GM03348 (cell line): ENCODE measurements around the gene HMGXB3.

ENCODE experiments used
- DNase-seq: peaks from one replicate; pipeline ENCODE4 v3.0.0; 2012; ENCODE audit warnings: low spot score

Gene HMGXB3, protein sequence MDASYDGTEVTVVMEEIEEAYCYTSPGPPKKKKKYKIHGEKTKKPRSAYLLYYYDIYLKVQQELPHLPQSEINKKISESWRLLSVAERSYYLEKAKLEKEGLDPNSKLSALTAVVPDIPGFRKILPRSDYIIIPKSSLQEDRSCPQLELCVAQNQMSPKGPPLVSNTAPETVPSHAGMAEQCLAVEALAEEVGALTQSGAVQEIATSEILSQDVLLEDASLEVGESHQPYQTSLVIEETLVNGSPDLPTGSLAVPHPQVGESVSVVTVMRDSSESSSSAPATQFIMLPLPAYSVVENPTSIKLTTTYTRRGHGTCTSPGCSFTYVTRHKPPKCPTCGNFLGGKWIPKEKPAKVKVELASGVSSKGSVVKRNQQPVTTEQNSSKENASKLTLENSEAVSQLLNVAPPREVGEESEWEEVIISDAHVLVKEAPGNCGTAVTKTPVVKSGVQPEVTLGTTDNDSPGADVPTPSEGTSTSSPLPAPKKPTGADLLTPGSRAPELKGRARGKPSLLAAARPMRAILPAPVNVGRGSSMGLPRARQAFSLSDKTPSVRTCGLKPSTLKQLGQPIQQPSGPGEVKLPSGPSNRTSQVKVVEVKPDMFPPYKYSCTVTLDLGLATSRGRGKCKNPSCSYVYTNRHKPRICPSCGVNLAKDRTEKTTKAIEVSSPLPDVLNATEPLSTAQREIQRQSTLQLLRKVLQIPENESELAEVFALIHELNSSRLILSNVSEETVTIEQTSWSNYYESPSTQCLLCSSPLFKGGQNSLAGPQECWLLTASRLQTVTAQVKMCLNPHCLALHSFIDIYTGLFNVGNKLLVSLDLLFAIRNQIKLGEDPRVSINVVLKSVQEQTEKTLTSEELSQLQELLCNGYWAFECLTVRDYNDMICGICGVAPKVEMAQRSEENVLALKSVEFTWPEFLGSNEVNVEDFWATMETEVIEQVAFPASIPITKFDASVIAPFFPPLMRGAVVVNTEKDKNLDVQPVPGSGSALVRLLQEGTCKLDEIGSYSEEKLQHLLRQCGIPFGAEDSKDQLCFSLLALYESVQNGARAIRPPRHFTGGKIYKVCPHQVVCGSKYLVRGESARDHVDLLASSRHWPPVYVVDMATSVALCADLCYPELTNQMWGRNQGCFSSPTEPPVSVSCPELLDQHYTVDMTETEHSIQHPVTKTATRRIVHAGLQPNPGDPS (N-terminal part only)

DNA sequence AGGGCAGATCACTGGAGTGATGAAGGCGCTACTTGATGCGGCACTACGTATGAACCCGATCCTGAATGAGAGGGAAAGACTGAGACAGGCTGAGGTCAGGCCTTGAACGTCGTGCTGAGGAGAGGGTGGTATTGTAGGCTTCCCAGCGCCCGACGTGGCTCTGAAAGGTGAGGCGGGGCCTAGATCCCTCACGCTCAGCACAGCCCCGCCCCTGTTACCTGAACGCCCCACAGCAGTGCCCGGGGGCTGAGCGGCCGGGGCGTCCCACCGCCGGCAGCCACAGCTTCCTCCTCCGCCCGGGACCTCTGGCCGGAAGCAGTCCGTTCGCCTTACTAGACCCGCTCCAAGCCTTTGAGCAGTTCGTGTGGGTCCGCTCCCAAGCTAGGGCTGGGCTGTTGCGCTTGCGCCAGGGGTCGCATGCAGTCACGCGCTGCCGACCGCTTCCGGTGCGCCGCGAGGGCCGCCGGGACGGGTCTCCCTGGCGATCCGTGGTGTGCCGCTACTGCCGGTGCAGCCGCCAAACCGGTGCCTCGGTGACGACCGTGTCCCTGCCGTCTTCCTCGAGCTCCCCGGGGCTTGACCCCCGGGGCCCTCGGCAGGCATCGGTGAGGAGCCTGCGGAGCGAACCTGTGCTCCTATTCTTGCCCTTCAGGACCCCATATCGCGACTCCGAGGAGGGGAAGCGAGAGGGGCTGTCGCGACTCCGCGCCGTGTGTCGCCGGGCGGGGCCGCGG, at the start of gene HMGXB3, which contains the start of gene TIGD6:
Gene HMGXB3, plus strand, starts transcription at position 484 of the 734 bp plus-strand sequence. CDS start 4,114 bp downstream, outside the sequence.
Gene TIGD6, minus strand, starts transcription at position 399 of the 734 bp plus-strand sequence. CDS start 4,306 bp downstream, outside the sequence.
- peak; percentile 96 for DNase-seq

DNA sequence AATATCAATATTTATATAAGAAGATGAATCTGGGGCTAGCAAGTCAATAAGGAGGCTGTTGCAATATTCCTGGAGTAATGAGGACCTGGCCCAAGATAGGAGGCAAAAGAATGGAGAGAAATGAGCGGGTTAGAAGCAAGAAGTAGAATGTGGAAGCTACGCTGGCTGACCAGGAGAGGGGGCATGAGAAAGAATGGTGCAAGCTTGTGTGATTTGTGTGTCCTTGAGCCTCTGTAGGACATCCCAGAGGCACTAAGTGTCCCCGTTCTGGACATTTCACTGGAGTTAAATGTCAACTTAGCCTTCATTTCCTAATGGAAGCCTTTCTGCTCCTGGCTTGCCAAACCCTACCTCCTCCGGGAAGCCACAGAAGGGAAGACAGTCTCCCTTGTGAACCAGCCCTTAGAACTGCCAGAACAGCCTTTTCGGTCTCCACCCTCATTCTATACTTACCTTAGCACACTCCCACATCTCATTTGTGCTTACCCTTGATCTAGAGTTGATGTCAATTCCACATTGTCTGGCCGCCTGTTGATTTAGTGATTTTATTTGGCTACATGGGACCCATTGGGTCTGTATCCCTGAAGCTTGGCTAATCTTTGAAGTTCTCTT, 49.3 kb upstream of the HMGXB3 start:
- DNase-seq = no peak

DNA sequence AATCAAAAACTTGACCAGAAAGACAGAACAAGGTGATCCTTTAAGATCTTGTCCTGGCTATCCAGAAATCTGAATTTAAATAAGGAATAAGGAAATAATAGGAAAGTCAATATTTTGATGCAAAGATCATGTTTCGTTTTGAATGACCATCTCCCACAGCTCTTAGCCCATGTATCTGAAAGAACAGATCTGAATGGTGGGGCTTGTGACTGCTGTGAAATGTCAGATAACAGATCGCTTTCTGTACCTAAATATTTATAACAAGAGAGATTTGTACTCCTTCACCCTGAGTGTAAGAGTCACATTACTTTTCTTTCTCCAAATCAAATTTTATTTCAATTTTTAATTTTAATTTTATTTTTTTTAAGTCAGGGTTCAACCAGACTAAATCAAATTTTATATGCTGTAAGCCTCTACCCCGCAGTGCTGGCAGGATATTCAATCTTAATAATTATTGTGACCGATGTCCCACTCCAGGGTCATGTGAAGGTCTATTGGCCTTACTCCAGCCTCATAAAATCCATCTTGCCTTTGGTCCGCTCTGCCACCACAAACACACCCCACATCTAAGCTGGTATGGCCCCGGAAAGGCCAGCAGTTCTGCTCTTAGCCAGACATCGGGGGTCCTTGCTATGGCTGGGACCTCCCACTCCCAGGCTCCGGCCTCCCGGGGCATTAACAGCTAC, 47.0 kb upstream of the HMGXB3 start:
- no peak for DNase-seq

DNA sequence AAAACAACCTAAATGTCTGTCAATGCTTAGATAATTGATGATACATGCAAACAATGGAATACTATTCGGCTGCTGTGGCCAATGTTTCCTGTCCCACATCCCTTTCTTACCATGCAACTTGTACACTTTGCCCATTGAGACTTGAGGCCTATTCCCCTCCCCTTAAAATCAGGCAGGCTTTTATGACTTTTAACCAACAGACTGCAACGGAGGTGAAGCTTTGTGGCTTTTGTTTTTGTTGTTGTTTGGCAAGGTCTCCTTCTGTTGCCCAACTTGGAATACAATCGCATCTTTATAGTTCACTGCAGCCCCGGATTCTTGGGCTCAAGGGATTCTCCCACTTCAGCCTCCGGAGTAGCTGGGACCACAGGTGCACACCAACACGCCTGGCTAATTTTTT, 45.7 kb upstream of the HMGXB3 start:
- no peak for DNase-seq

DNA sequence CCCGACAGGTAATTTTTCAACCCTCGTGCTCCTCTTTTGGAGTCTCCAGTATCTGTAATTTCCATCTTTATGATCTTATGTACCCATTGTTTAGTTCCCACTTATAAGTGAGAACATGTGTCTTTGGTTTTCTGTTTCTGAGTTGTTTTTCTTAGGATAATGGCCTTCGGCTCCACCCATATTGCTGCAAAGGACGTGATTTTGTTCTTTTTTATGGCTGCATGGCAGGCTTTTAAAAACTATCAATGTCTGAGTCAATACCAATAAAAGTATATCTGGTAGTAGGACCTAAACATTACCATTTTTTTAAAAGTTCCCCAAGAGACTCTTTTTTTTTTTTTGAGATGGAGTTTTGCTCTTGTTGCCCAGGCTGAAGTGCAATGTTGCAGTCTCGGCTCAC, 43.9 kb upstream of the HMGXB3 start:
- DNase-seq = no peak

DNA sequence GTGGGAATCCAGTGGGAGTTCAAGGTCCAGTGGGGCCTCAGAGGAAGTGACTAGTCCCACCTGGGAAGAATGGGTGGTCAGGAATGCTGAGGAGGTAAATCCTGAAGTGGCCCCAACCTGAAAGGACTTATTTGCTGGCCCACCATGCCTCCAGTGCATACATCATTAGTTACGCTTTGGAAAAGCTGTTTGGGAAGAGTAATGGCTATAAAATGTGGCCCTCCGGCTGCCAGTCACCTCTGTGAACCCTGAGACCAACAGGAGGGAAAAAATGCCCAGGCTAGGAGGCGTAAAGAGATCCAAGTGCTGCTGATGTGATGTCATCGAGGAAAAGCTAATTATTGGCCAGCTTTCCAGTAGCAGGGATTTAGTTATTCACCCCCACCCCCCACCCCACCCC, 42.7 kb upstream of the HMGXB3 start:
- no peak for DNase-seq

DNA sequence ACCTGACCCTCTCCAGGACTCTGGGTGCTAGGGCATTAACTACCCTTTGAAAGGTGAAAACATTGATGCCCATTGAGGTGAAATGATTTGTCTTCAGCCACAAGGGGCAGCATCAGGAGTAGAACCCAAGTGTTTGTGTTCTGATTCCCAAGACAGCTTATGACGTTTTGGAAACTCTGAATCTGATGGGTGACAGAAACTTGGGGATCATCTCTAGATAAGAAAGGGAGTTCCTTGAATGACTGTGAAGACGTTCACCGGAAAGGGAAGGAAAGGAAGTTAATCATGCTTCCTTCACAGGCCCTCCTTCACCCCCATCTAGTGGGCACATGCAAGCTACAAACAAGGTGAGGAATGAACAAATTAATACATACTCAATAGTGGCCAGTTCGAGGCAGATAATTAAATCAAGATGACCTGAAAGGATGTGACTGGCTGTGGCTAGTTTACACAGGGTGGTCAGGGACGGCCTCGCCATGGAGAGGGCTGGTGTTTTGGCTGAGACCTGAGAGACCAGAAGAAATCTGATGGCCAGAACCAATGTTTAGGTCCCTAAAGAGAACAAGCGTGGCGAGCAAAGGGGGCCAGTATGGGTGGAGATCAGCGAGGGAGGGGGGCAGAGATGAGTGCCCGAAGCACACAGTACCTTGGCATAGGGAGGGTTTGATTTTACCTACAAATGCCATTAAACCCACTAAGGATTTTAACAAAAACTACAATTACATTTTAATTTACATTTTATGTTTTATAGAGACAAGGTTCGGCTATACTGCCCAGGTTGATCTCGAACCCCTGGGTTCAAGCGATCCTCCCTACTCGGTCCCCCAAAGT, 40.9 kb upstream of the HMGXB3 start:
- DNase-seq = peak; percentile 61

DNA sequence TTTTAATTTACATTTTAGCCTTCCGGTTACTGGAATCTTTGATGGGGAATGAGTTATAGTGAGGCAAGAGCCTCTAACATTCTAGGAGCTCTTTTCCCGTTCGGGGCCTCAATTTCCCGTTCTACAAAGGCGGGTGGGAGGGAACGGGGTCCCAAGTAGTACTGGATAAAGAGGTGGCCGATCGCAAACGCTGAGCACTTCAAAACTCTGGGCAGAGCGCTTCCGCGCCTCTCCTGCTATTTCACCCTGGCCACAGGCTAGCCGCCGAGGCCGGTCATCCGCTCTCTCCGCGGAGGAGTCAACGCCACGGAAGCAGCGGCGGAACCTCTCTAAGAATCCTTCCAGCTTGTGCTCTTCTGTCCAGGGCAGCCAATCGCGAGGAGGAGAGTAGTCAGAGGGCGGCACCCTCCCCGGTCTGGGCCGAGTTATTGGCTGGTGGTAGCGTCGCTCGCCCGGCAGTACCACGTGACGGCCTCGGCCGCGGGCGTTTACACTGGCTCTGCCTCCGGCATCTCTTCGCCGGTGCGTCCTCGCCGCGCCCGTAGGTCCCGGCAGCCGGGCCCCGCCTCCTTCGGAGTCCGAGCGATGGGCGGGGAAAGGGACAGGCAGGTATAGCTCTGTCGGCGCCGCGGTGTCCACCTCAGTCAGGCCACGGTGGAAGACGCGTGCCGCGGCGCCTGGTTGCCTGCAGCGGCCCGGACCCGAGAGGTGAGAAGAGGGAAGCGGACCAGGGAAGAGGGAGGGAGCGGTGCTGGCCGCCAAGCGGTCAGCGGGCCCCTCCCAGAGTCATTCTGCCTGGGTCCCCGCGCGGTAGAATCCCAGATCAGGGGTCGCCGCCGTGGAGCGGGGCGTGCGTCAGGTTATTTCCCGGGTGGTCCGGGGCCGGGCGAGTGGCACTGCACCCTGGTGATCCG, 40.0 kb upstream of the HMGXB3 start, which contains the start of gene SLC26A2:
Gene SLC26A2, plus strand, starts transcription at position 487 of the 914 bp plus-strand sequence. CDS start 16,895 bp downstream, outside the sequence.
- peak; percentile 99 for DNase-seq

DNA sequence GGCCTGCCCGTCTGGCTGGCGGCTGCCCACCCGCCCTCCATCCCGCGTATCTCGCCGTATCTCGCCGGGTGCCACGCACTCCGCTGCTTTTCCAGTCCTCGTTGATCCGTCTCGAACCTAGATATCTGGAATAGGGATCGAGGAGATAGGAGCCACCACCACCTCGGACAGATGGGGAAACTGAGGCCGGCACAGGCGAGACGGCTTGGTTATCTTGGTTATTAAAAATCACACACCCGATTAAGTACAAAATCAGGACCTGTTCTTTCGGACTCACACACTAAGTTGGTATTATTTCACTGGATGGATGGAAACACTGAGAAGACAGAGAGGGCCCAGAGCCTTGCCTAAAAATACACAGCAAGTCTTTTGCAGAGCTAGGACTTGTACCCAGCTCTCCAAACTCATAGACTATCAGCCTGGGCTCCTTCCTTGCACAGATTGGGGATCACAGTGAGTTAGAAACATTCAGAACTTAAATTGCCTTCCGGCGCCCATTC, 39.3 kb upstream of the HMGXB3 start:
- no peak for DNase-seq

DNA sequence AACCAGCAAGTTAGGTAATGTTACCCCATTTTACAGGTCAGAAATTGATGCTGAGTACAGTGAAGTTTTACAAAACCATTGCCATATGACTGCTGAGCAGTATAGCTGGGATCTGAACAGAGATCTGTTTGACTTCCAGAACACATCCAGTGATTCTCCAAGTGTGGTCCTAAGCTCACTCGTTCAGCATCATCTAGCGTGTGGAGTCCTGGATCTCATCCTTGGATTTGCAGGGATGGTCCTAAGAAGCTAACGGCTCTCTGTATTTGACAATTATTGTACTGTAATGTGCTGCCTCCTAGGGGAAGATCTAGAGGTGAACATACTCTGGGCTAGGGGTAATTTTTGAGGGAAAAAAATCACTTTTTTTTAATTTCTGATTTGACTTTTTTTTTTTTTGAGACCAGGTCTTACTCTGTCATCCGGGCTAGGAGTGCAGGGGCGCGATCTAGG, 38.6 kb upstream of the HMGXB3 start:
- peak; percentile 79 for DNase-seq

DNA sequence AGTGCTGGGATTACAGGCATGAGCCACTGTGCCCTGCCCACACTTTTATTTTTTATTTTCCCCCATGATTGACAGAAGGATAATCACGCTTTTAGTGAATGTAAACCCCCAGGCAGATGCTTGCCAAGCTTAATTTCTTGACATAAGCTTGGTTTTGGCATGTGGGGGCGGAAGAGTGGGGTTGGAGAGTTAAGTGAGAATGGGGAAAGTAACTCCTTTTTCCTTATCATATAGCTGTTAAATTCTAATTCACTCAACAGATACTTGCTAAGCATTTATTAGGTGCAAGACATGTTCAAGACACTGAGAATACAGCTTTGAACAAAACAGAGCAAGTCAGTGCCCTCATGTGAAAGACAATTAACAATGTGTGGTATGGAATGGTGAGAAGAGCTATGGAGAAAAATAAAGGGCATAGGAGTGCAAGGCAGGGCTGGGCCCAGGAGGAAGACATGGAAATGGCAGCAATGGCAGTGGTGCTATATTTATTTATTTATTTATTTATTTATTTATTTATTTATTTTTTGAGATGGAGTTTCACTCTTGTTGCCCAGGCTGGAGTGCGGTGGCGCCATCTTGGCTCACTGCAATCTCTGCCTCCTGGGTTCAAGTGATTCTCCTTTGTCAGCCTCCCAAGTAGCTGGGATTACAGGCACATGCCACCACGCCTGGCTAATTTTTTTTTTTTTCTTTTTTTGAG, 37.8 kb upstream of the HMGXB3 start:
- DNase-seq = no peak

DNA sequence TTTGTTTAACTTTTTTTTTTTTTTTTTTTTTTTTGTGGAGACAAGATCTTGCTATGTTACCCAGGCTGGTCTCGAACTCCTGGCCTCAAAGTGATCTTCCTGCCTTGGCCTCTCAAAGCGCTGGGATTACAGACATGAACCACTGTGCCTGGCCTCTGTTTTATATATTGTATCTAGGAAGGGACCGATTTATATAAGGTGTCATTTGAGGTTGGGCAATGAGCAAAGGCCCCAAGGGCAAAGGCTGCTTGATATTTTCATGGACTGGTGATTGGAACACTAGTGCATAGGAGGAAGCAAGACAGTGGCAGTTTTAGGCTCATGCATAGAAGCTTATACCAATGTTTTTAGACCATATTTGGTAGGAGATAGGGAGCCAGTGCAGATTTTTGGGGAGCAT, 36.8 kb upstream of the HMGXB3 start:
- no peak for DNase-seq

DNA sequence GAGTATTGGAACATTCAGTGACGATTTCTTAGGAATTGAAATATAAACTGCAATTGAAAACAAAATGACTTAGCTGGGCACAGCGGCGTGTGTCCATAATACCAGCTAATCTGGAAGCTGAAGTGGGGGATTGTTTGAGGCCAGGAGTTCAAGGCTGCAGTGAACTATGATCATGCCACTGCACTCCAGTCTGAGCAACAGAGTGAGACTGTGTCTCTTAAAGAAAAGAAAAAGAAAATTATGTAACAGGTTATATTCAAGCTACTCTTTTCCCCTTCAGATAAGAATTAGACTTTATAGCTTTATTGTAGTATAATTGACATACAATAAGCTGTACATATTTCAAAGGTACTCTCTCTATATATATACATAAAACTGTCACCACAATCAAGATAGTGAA, 33.6 kb upstream of the HMGXB3 start:
- no peak for DNase-seq

DNA sequence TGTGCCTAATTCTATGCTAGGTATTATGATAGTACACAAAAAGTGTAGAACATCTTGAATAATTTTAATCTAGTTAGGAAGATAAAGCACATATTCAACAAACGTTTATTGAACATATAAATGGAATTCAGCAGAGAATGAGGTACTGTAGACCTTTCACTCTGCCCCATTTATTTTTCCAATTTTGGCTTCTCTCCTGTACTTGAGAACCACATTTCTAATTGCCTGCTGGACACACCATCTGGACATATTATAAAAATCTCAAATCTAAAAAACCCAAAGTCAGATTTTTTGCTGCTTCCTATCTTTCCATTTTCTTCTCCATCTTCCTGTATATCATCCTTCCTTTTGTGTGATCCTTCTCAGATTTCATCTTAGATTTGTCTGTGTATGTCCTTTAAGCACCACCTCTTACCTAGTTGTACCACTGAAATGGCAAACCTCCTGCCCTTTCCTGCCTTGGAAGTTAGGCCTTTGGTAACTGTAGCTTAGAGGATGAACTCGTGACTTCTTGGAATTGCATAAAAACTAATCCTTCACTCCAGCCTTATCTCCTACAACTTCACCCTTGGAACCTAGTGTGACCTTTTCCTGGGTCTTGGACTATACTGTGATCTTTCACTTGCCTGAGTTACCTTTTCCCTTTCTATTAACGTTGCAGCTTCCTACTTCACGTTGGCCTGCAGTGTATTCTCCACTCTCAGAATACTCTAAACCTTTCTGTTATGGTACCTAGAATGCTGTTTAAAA, 31.2 kb upstream of the HMGXB3 start:
- no peak for DNase-seq

DNA sequence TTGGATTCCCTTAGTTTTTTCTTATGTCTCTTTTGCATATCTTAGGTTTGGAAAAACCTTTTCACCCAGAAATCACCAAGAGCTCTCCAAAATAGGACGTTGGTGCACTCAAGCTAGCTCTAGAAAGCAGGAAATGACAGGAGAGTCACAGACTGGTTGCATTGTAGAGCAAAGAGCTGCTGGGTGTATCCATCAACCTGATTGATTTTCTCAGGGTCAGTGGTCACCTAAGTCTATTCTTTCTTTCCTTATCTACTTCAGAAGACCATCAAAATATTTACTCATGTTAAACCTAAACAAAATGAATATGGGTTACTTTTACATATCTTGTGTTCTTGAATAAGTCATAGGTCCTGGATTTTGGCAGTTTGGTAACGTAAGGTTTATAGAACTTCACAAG, 25.1 kb upstream of the HMGXB3 start:
- DNase-seq = no peak

DNA sequence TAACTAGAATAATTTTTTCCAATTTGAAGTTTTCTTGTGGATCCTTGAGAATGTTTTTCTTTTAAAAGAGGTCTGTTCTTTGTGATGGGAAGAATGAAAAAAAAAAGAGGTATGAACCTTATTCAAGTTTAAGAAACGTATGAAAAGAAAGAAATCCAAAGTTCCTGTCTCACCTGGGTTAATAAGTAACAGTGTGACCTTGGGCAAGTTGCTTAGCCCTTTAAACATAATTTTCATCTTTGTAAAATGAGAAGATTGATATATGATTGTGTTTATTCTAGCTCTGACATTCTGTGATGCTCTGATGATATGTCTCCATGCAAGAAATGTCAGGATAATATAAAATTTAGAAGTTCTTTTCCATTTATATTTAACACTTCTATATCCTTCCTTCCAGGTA, 20.6 kb upstream of the HMGXB3 start:
- DNase-seq = no peak

DNA sequence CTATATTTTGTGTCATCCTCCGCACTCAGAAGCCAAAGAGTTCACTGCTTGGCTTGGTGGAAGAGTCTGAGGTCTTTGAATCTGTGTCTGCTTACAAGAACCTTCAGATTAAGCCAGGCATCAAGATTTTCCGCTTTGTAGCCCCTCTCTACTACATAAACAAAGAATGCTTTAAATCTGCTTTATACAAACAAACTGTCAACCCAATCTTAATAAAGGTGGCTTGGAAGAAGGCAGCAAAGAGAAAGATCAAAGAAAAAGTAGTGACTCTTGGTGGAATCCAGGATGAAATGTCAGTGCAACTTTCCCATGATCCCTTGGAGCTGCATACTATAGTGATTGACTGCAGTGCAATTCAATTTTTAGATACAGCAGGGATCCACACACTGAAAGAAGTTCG, 19.3 kb upstream of the HMGXB3 start:
- no peak for DNase-seq
